ENCODE measurements around the gene TSHZ1. TPM values are rescaled to one million over a fixed set of nuclear protein-coding genes. Genes with fewer than 3 reads are reported as not detected.

Gene TSHZ1
- total and polyA plus RNA-seq, 4 donors, result 6.2 to 19.9 (median 11.2) TPM

DNA sequence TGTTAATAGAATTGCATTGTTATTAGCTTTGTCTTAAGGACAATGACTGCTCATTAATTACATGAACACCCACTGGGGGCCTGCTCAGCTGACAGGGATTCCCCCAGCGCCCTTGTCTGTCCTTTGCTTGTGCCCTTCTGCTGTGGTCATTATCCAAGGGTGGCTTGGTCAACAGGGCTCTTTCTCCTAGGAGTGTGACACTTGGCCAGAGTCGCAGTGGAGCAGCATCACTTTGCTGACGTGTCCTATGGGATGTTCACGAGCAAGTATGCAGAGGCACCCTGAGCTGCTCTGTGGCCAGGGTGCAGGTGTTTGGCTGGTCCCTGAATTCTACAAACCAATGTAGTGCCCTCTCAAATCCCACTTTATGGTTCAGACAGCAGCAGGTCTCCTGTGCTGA, 47.6 kb upstream of the TSHZ1 start:
- TF ChIP-seq CTCF (IDR thresholded peaks at IDR 0.05; ENCODE audit: control extremely low read depth, extremely low read depth), result no peak

DNA sequence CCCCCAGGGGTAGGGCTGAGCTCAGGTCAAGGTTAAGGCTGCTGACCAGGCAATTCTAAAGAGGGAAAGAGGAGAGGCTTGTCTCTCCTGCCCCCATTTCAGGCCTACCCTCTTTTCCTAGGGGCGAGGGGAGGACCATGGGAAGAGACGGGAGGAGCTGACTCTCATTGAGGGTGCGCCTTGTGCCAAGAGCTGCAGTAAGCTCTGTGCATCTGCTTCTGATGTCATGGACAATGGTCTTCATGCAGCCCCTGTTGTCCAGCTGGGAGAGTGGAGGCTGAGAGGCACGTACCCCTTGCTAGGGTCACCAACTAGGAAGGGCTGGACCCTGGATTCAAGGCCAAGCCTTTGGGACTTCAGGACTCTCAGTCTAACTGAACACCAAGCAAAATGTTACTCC, 46.9 kb upstream of the TSHZ1 start:
- Histone ChIP-seq H3K4me3 (no peak overlapping the region), H3K9ac (ENCODE audit: insufficient read depth in 1 of 2, low read length in 2 of 2) (no peak overlapping the region), H3K36me3 (ENCODE audit: control insufficient read depth in 4 of 4, insufficient read depth in 4 of 4, low read length in 4 of 4) (no peaks in the 10 kb centered on the region), H3K27me3 (ENCODE audit: control insufficient read depth in 3 of 3, insufficient read depth in 3 of 3, low read length in 2 of 3) (no peaks in the 10 kb centered on the region), H3K9me3 (ENCODE audit: control insufficient read depth in 4 of 4, insufficient read depth in 3 of 4, low read length in 3 of 4) (peaks cover 0 to 4% (median 0%) of the 10 kb centered on the region in 4 donors), H3K27ac (ENCODE audit: low read depth in 1 of 2, low read length in 1 of 2) (no peak overlapping the region), H3K4me1 (ENCODE audit: control insufficient read depth in 5 of 5, insufficient read depth in 5 of 5, low read length in 5 of 5) (peaks cover 0 to 17% (median 0%) of the 10 kb centered on the region in 5 donors)
- no peak for TF ChIP-seq CTCF (IDR thresholded peaks at IDR 0.05; ENCODE audit: control extremely low read depth, extremely low read depth)
- WGBS, 2 donors, result 92 to 95% methylated on average over 4 of the region's 4 CpGs
- DNase-seq, result no peak
- ATAC-seq (ENCODE audit: insufficient read depth, low FRiP score), result no peak

More for the DNA sequence above, 47.6 kb upstream of the TSHZ1 start:
- ATAC-seq (ENCODE audit: insufficient read depth, low FRiP score), result no peak
- H3K4me1 ChIP-seq (ENCODE audit: control insufficient read depth in 5 of 5, insufficient read depth in 5 of 5, low read length in 5 of 5), result peaks cover 0 to 14% (median 0%) of the 10 kb centered on the region in 5 donors
- 92 to 99% methylated on average over 4 of the region's 4 CpGs for WGBS, 2 donors
- no peak overlapping the region for H3K9ac ChIP-seq (ENCODE audit: insufficient read depth in 1 of 2, low read length in 2 of 2)
- no peak for DNase-seq
- H3K4me3 ChIP-seq, result no peak overlapping the region
- peaks cover 0 to 4% (median 0%) of the 10 kb centered on the region in 4 donors for H3K9me3 ChIP-seq (ENCODE audit: control insufficient read depth in 4 of 4, insufficient read depth in 3 of 4, low read length in 3 of 4)
- no peaks in the 10 kb centered on the region for H3K36me3 ChIP-seq (ENCODE audit: control insufficient read depth in 4 of 4, insufficient read depth in 4 of 4, low read length in 4 of 4)
- no peaks in the 10 kb centered on the region for H3K27me3 ChIP-seq (ENCODE audit: control insufficient read depth in 3 of 3, insufficient read depth in 3 of 3, low read length in 2 of 3)
- H3K27ac ChIP-seq (ENCODE audit: low read depth in 1 of 2, low read length in 1 of 2), result no peak overlapping the region

DNA sequence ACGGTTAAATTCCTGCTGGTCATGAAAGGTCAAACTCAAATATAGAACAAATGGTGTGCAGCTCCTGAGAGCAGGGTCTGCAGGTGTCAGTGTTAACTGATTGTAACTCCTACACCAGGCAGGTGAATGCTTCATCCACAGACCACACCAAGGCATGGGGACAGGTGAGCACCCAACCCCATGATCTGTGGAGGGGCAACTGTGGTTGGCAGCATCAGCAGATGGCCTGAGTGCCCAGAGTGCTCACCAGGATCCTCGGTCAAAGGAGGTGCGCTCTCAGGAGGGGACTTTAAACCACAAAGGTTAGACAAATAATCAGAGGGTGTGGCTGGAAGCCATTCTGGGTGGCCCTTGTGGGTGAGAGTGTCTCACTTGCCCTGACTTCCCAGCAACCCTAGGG, 46.1 kb upstream of the TSHZ1 start:
- Histone ChIP-seq H3K9ac (ENCODE audit: insufficient read depth in 1 of 2, low read length in 2 of 2) (no peak overlapping the region), H3K36me3 (ENCODE audit: control insufficient read depth in 4 of 4, insufficient read depth in 4 of 4, low read length in 4 of 4) (no peaks in the 10 kb centered on the region), H3K4me3 (no peak overlapping the region), H3K27me3 (ENCODE audit: control insufficient read depth in 3 of 3, insufficient read depth in 3 of 3, low read length in 2 of 3) (no peaks in the 10 kb centered on the region), H3K27ac (ENCODE audit: low read depth in 1 of 2, low read length in 1 of 2) (no peak overlapping the region), H3K9me3 (ENCODE audit: control insufficient read depth in 4 of 4, insufficient read depth in 3 of 4, low read length in 3 of 4) (peaks cover 0 to 4% (median 0%) of the 10 kb centered on the region in 4 donors), H3K4me1 (ENCODE audit: control insufficient read depth in 5 of 5, insufficient read depth in 5 of 5, low read length in 5 of 5) (peaks cover 0 to 20% (median 0%) of the 10 kb centered on the region in 5 donors)
- WGBS, 2 donors, result 83 to 92% methylated on average over 3 of the region's 3 CpGs
- DNase-seq (no peak), ATAC-seq (ENCODE audit: insufficient read depth, low FRiP score) (no peak)
- TF ChIP-seq CTCF (IDR thresholded peaks at IDR 0.05; ENCODE audit: control extremely low read depth, extremely low read depth), result no peak

GRCh38 chr18:75165926-75166325, 44.7 kb upstream of the TSHZ1 start:
- Histone ChIP-seq H3K4me1 (ENCODE audit: control insufficient read depth in 5 of 5, insufficient read depth in 5 of 5, low read length in 5 of 5) (peaks cover 0 to 12% (median 0%) of the 10 kb centered on the region in 5 donors), H3K9me3 (ENCODE audit: control insufficient read depth in 4 of 4, insufficient read depth in 3 of 4, low read length in 3 of 4) (peaks cover 0 to 4% (median 0%) of the 10 kb centered on the region in 4 donors), H3K4me3 (no peak overlapping the region), H3K27ac (ENCODE audit: low read depth in 1 of 2, low read length in 1 of 2) (no peak overlapping the region), H3K36me3 (ENCODE audit: control insufficient read depth in 4 of 4, insufficient read depth in 4 of 4, low read length in 4 of 4) (no peaks in the 10 kb centered on the region), H3K9ac (ENCODE audit: insufficient read depth in 1 of 2, low read length in 2 of 2) (no peak overlapping the region), H3K27me3 (ENCODE audit: control insufficient read depth in 3 of 3, insufficient read depth in 3 of 3, low read length in 2 of 3) (no peaks in the 10 kb centered on the region)
- no peak for ATAC-seq (ENCODE audit: insufficient read depth, low FRiP score)
- no peak for TF ChIP-seq CTCF (IDR thresholded peaks at IDR 0.05; ENCODE audit: control extremely low read depth, extremely low read depth)
- 89 to 97% methylated on average over 8 of the region's 8 CpGs for WGBS, 2 donors
- no peak for DNase-seq
